ENCODE results near the gene TUBE1. TPM values are rescaled to one million over a fixed set of nuclear protein-coding genes. Genes with fewer than 3 reads are reported as not detected.

The TUBE1 gene
- total RNA-seq, 1 experiment from 2014 or later = 24.4 TPM

DNA sequence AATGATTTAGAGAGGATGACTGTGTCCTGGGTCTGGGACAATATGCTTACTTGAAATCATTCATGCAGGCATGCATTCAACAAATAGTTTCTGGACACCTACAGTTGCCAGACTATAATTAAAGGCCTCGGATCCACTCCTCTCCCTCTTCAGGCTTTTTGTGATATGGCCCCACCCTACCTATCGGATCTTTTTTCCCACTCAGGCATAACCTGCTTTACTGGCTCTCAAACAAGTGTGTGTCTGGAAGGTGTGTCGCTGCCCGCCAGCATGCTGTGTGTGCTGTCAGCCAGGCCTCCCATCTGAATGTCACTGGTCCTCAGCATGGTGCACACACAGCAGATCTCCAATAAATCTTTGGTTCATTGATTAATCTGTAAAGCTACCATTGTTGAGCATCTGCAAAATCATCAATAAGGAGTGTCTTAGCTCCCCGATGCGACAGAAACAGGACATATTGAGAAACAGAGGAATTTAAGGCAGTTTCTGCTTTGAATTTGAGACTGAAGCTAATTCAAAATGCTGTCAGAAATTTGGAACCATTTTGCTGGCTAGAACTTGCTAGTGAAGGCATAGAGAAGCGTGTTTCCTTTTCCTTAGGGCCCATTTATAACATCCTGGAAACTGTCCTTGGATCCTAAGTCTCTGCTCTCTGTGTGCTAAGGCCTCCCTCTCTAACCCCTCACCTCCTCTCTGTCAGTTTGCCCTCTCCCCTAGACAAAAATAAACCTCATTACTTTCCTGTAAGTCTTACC, 56.9 kb downstream of the TUBE1 start:
- intact Hi-C loops (cut with micrococcal nuclease; ENCODE audit: unreplicated experiment) = no loop called here
- Histone ChIP-seq H3K36me3 (ENCODE audit: insufficient read depth, low read length, poor library complexity, severe bottlenecking) (no peaks in the 10 kb centered on the region), H3K4me1 (ENCODE audit: insufficient read depth, low read length, poor library complexity, severe bottlenecking) (peaks cover 12% of the 10 kb centered on the region), H3K9me3 (ENCODE audit: low read depth, low read length, poor library complexity, severe bottlenecking) (no peaks in the 10 kb centered on the region), H3K27me3 (replicated peaks; ENCODE audit: insufficient read depth, low read depth, low read length, poor library complexity) (peaks cover 24% of the 10 kb centered on the region), H3K4me3 (ENCODE audit: low read depth, low read length, poor library complexity, severe bottlenecking) (no peak overlapping the region), H3K27ac (ENCODE audit: low read depth, low read length, poor library complexity, severe bottlenecking) (no peak overlapping the region)
- POLR2A ChIA-PET (ENCODE audit: low non-redundant PET) = interaction anchor here (0.6 kb wide), 1 partner anchor 800 kb away, joined by 3 read pairs; no protein-coding TSS in a partner anchor
- TF ChIP-seq EZH2 (IDR thresholded peaks at IDR 0.05; ENCODE audit: borderline replicate concordance, low read depth, low read length, poor library complexity, severe bottlenecking) = no peak
- TF ChIP-seq, protein P1, sequence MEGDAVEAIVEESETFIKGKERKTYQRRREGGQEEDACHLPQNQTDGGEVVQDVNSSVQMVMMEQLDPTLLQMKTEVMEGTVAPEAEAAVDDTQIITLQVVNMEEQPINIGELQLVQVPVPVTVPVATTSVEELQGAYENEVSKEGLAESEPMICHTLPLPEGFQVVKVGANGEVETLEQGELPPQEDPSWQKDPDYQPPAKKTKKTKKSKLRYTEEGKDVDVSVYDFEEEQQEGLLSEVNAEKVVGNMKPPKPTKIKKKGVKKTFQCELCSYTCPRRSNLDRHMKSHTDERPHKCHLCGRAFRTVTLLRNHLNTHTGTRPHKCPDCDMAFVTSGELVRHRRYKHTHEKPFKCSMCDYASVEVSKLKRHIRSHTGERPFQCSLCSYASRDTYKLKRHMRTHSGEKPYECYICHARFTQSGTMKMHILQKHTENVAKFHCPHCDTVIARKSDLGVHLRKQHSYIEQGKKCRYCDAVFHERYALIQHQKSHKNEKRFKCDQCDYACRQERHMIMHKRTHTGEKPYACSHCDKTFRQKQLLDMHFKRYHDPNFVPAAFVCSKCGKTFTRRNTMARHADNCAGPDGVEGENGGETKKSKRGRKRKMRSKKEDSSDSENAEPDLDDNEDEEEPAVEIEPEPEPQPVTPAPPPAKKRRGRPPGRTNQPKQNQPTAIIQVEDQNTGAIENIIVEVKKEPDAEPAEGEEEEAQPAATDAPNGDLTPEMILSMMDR (conservative IDR thresholded peaks at IDR 0.05; ENCODE audit: low read depth, low read length) = no peak
- DNase-seq (ENCODE audit: low spot score) = no peak
- no TSS peak for BruUV-seq (replicated peaks)
- CTCF ChIA-PET = no interaction called here

DNA sequence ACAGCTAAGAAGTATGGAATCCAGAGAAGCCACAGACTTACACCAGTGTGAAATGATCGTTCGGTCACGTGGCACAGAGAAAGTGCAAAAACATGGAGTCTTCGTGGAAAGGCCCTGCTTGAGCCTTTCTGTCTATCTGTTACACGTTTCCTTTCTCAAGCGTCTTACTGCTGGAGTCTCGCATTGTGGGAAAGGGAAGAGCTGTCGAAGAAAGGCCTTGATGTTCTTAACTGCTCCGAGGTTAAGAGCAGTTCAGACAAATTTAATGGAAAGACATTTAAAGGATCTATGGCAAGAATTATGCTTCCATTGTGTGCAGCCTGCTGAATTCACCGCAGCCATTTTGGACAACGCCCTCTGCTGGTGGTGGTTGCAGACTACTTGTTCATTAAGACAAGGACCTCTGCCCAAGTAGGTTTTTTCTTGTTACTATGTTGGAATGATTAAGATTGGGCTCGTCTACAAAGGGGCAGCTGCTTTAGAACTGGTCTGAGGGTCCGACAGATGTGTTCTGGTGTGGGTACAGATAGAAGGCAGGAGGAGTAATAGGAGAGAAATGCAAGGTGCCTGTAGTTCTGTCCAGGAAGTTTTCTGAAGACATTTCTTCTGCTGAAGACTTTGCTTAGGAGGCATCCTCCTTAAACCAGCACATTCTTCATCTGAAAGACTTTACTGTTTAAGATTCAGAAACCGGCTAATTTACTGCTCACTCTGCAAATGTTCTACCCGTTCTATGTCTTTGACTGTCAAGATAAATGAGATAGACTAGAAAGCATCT, 58.0 kb downstream of the TUBE1 start:
- no TSS peak for BruUV-seq (replicated peaks)
- POLR2A ChIA-PET (ENCODE audit: low non-redundant PET) = no interaction called here
- no peaks in the 10 kb centered on the region for H3K36me3 ChIP-seq (ENCODE audit: insufficient read depth, low read length, poor library complexity, severe bottlenecking)
- no peaks in the 10 kb centered on the region for H3K9me3 ChIP-seq (ENCODE audit: low read depth, low read length, poor library complexity, severe bottlenecking)
- DNase-seq (ENCODE audit: low spot score) = peak; percentile 78
- H3K4me1 ChIP-seq (ENCODE audit: insufficient read depth, low read length, poor library complexity, severe bottlenecking) = peaks cover 12% of the 10 kb centered on the region
- H3K27me3 ChIP-seq (replicated peaks; ENCODE audit: insufficient read depth, low read depth, low read length, poor library complexity) = peaks cover 24% of the 10 kb centered on the region
- H3K4me3 ChIP-seq (ENCODE audit: low read depth, low read length, poor library complexity, severe bottlenecking) = no peak overlapping the region
- CTCF ChIA-PET = interaction anchor here (0.8 kb wide), 1 partner anchor 320 kb away, joined by 4 read pairs; no protein-coding TSS in a partner anchor
- intact Hi-C loops (cut with micrococcal nuclease; ENCODE audit: unreplicated experiment) = loop anchor here (5.0 kb wide), 1 partner anchor 317 kb away; no protein-coding TSS in a partner anchor
- H3K27ac ChIP-seq (ENCODE audit: low read depth, low read length, poor library complexity, severe bottlenecking) = no peak overlapping the region
- TF ChIP-seq, protein P1 (conservative IDR thresholded peaks at IDR 0.05; ENCODE audit: low read depth, low read length) = peak; percentile 91
- no peak for TF ChIP-seq EZH2 (IDR thresholded peaks at IDR 0.05; ENCODE audit: borderline replicate concordance, low read depth, low read length, poor library complexity, severe bottlenecking)

DNA sequence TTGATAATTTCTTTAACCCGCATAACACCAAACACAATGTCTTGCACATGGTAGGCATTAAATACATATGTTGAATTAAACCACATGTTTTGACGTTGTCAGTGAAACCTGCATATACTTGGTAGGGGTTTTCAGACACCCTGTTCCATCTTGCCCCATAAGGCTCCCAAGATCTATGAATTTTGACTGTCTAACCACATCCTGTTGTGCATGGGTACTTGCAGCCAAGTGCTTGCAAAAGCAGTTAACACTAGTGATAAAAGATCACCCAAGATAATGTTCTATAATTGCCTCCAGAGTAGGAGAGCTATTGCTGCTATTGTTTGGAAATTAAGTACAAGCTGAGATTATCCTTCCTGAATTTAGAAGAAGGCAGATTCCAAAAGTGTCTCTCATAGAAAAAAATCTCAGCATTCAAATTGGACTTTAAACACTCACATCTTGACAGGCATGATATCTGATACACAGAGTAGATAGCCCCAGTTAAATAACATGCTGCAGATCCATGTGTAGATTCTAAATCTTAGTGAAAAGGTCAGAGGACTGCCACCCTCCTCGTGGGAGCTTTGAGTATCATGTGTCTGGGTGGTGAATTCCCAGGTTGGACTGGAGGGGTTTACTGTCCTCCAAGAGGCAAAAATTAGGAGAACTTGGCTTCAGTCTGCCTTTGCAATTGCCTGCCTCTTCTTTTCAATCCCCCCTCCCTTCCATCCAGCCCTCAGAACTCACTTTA, 59.2 kb downstream of the TUBE1 start:
- DNase-seq (ENCODE audit: low spot score) = peak; percentile 75
- Histone ChIP-seq H3K4me1 (ENCODE audit: insufficient read depth, low read length, poor library complexity, severe bottlenecking) (peaks cover 4% of the 10 kb centered on the region), H3K9me3 (ENCODE audit: low read depth, low read length, poor library complexity, severe bottlenecking) (peaks cover 4% of the 10 kb centered on the region), H3K27me3 (replicated peaks; ENCODE audit: insufficient read depth, low read depth, low read length, poor library complexity) (peaks cover 24% of the 10 kb centered on the region), H3K36me3 (ENCODE audit: insufficient read depth, low read length, poor library complexity, severe bottlenecking) (no peaks in the 10 kb centered on the region), H3K4me3 (ENCODE audit: low read depth, low read length, poor library complexity, severe bottlenecking) (no peak overlapping the region), H3K27ac (ENCODE audit: low read depth, low read length, poor library complexity, severe bottlenecking) (no peak overlapping the region)
- intact Hi-C loops (cut with micrococcal nuclease; ENCODE audit: unreplicated experiment) = loop anchor here (5.0 kb wide), 1 partner anchor 316 kb away; no protein-coding TSS in a partner anchor
- CTCF ChIA-PET = interaction anchor here (0.6 to 1.2 kb wide), 4 partner anchors 17 to 319 kb away, joined by 3 to 5 read pairs (median 4); no protein-coding TSS in a partner anchor
- TF ChIP-seq, protein P1 (conservative IDR thresholded peaks at IDR 0.05; ENCODE audit: low read depth, low read length) = no peak
- TF ChIP-seq EZH2 (IDR thresholded peaks at IDR 0.05; ENCODE audit: borderline replicate concordance, low read depth, low read length, poor library complexity, severe bottlenecking) = no peak
- BruUV-seq (replicated peaks) = no TSS peak
- POLR2A ChIA-PET (ENCODE audit: low non-redundant PET) = no interaction called here
